Kidney epithelial cell (primary cell): ENCODE data around the gene UBE3C. TPM values are rescaled to one million over a fixed set of nuclear protein-coding genes. Genes with fewer than 3 reads are reported as not detected.

Experiments
- DNase-seq: peaks from one replicate; pipeline ENCODE4 v3.0.0-alpha.2; 2010; ENCODE audit warnings: low read depth
- H3K27me3 ChIP-seq: 2 replicates; pipeline ENCODE4 v1.6.0; 2011; ENCODE audit warnings: low read length; ENCODE audit not compliant: control insufficient read depth, insufficient read depth
- H3K36me3 ChIP-seq: 2 replicates; pipeline ENCODE4 v1.5.1; 2011; ENCODE audit warnings: low read length; ENCODE audit not compliant: control insufficient read depth, insufficient read depth
- H3K4me3 ChIP-seq: 2 replicates; pipeline ENCODE4 v1.5.1; 2011; ENCODE audit warnings: low read depth, mild to moderate bottlenecking, control low read depth, low read length
- CTCF ChIP-seq: IDR thresholded peaks from 2 replicates; pipeline ENCODE4 v1.5.1; 2011; ENCODE audit warnings: mild to moderate bottlenecking, moderate library complexity, low read length, control low read depth, inconsistent platforms; ENCODE audit not compliant: insufficient read depth, poor library complexity, severe bottlenecking
- total RNA-seq: library from RNA; depleted of rRNA; stranded (reverse); fragments of >200 nt; gene quantifications from 2 replicates; pipeline ENCODE4 v1.2.3, GENCODE V29; 2015

The UBE3C gene
- total RNA-seq, 1 donor from 2014 or later: 76.9 TPM

- Histone ChIP-seq H3K27me3 (no peaks in the 10 kb centered on the region), H3K36me3 (no peaks in the 10 kb centered on the region), H3K4me3 (no peak overlapping the region)
- DNase-seq: no peak
- no peak for TF ChIP-seq CTCF
Measured at GRCh38 chr7:157282141-157282801, 143.5 kb downstream of the UBE3C start.

GRCh38 chr7:157284229-157285014, 145.7 kb downstream of the UBE3C start:
- Histone ChIP-seq H3K36me3 (no peaks in the 10 kb centered on the region), H3K4me3 (no peak overlapping the region), H3K27me3 (no peaks in the 10 kb centered on the region)
- DNase-seq: no peak
- no peak for TF ChIP-seq CTCF

- Histone ChIP-seq H3K27me3 (no peaks in the 10 kb centered on the region), H3K36me3 (no peaks in the 10 kb centered on the region), H3K4me3 (no peak overlapping the region)
- DNase-seq: no peak
- TF ChIP-seq CTCF: no peak
Measured at GRCh38 chr7:157291404-157292080, 152.8 kb downstream of the UBE3C start.

GRCh38 chr7:157292258-157292657, 153.5 kb downstream of the UBE3C start:
- TF ChIP-seq CTCF: no peak

GRCh38 chr7:157292770-157293412, 154.2 kb downstream of the UBE3C start:
- Histone ChIP-seq H3K36me3 (no peaks in the 10 kb centered on the region), H3K4me3 (no peak overlapping the region), H3K27me3 (no peaks in the 10 kb centered on the region)
- no peak for DNase-seq
- no peak for TF ChIP-seq CTCF

More at GRCh38 chr7:157292258-157292657, 153.5 kb downstream of the UBE3C start:
- no peaks in the 10 kb centered on the region for H3K36me3 ChIP-seq
- no peak overlapping the region for H3K4me3 ChIP-seq
- no peaks in the 10 kb centered on the region for H3K27me3 ChIP-seq
- no peak for DNase-seq
